T47D (cell line): ENCODE data around the gene NSG1.
A peak's percentile ranks its signal among the peaks of the same experiment; 100 is the strongest.

Experiments used
- DNase-seq, 2 experiments: peaks; one replicate each; pipeline versions ENCODE4 v3.0.0 to v3.0.0-alpha.2; 2011 to 2012; ENCODE audit warnings: low read depth in 1 of 2, low spot score in 1 of 2
- JUND ChIP-seq: IDR thresholded peaks from 2 replicates; pipeline ENCODE4 v1.6.1; 2012; ENCODE audit warnings: low read depth
- in situ Hi-C: cut with HindIII; loops from 2 replicates; pipeline ENCODE4 v1.10.0; 2016; ENCODE audit warnings: low sequenced_read_pairs, low pct_unique_long_range_greater_than_20kb

NSG1 gene

GRCh38 chr4:4392501-4393183, 5.7 kb downstream of the NSG1 start:
- in situ Hi-C loops, result no loop called here
- no peak for DNase-seq

GRCh38 chr4:4394644-4395043, 7.7 kb downstream of the NSG1 start:
- no peak for TF ChIP-seq JUND
- in situ Hi-C loops, result no loop called here
- no peak for DNase-seq

More at GRCh38 chr4:4392501-4393183, 5.7 kb downstream of the NSG1 start:
- TF ChIP-seq JUND, result no peak

GRCh38 chr4:4395371-4395770, 8.5 kb downstream of the NSG1 start:
- no peak for TF ChIP-seq JUND
- in situ Hi-C loops, result no loop called here
- DNase-seq, result no peak

GRCh38 chr4:4395849-4396627, 9.1 kb downstream of the NSG1 start:
- no peak for TF ChIP-seq JUND
- peak in 1 of 2 experiments; percentile 26 for DNase-seq
- in situ Hi-C loops, result no loop called here

GRCh38 chr4:4396628-4397440, 9.9 kb downstream of the NSG1 start:
- no peak for TF ChIP-seq JUND

GRCh38 chr4:4397441-4397819, 10.5 kb downstream of the NSG1 start:
- in situ Hi-C loops, result no loop called here
- TF ChIP-seq JUND, result no peak
- DNase-seq, result no peak

More at GRCh38 chr4:4396628-4397440, 9.9 kb downstream of the NSG1 start:
- DNase-seq, result no peak
- in situ Hi-C loops, result no loop called here

- DNase-seq, result no peak
- in situ Hi-C loops, result no loop called here
- TF ChIP-seq JUND, result no peak
Measured at GRCh38 chr4:4398430-4398829, 11.5 kb downstream of the NSG1 start.

- in situ Hi-C loops, result no loop called here
Measured at GRCh38 chr4:4401036-4401435, 14.1 kb downstream of the NSG1 start.

GRCh38 chr4:4402966-4403365, 16.1 kb downstream of the NSG1 start:
- TF ChIP-seq JUND, result no peak
- in situ Hi-C loops, result no loop called here
- DNase-seq, result no peak

More at GRCh38 chr4:4401036-4401435, 14.1 kb downstream of the NSG1 start:
- no peak for TF ChIP-seq JUND
- DNase-seq, result no peak

- no peak for DNase-seq
- no peak for TF ChIP-seq JUND
- in situ Hi-C loops, result no loop called here
Measured at GRCh38 chr4:4405358-4405962, 18.6 kb downstream of the NSG1 start.

- in situ Hi-C loops, result no loop called here
- TF ChIP-seq JUND, result no peak
- DNase-seq, result no peak
Measured at GRCh38 chr4:4406455-4407298, 19.8 kb downstream of the NSG1 start.
